WTC11 (cell line): ENCODE data around the gene IKBKG. TPM values are rescaled to one million over a fixed set of nuclear protein-coding genes. Genes with fewer than 3 reads are reported as not detected.

Experiments
- ATAC-seq: fragments of 200-7000 bp; cut with Tn5 transposase; 2 replicates; pipeline ENCODE4 v1.10.0; 2021; ENCODE audit warnings: mild to moderate bottlenecking, moderate library complexity
- CTCF ChIA-PET: fragments of 300-600 bp; sonication (Branson Sonifier 250); formaldehyde crosslinking; loops from one replicate; lab custom pipeline; 2021; ENCODE audit warnings: antibody characterized with exemption; lab: Charles Lee
- POLR2A ChIA-PET: fragments of 350-600 bp; sonication (Branson Sonifier 250); formaldehyde crosslinking; loops from one replicate; lab custom pipeline; 2021; ENCODE audit warnings: antibody characterized with exemption; lab: Charles Lee
- DNase-seq: peaks from one replicate; pipeline ENCODE4 v3.0.0; 2021; ENCODE audit warnings: low spot score
- H3K27ac Mint-ChIP-seq: 2 replicates; pipeline ENCODE4 v1.8.0; 2021; ENCODE audit warnings: mixed read lengths
- H3K27me3 Mint-ChIP-seq: 2 replicates; pipeline ENCODE4 v1.8.0; 2021; ENCODE audit warnings: low read depth, mild to moderate bottlenecking, moderate library complexity, mixed read lengths
- H3K36me3 Mint-ChIP-seq: 2 replicates; pipeline ENCODE4 v1.8.0; 2021; ENCODE audit warnings: mixed read lengths
- H3K4me1 Mint-ChIP-seq: 2 replicates; pipeline ENCODE4 v1.8.0; 2022; ENCODE audit warnings: mixed read lengths
- H3K4me3 Mint-ChIP-seq: 2 replicates; pipeline ENCODE4 v1.8.0; 2021; ENCODE audit warnings: mild to moderate bottlenecking, moderate library complexity, mixed read lengths
- H3K9me3 Mint-ChIP-seq: 2 replicates; pipeline ENCODE4 v1.8.0; 2021; ENCODE audit warnings: mixed read lengths
- CREM ChIP-seq: sonication (generic); formaldehyde crosslinking; IDR thresholded peaks from 2 replicates; pipeline ENCODE4 v1.8.1; 2022; ENCODE audit warnings: mild to moderate bottlenecking, missing genetic modification reagents, moderate library complexity
- FOXP1 ChIP-seq: sonication (generic); formaldehyde crosslinking; IDR thresholded peaks from 2 replicates; pipeline ENCODE4 v1.8.0; 2022; ENCODE audit warnings: missing genetic modification reagents, mild to moderate bottlenecking, moderate library complexity, borderline replicate concordance
- IRF2 ChIP-seq: sonication (generic); formaldehyde crosslinking; IDR thresholded peaks from 2 replicates; pipeline ENCODE4 v1.8.0; 2022; ENCODE audit warnings: low read depth, missing genetic modification reagents, borderline replicate concordance
- JAZF1 ChIP-seq: fragments of 250-450 bp; sonication (Bioruptor Pico); IDR thresholded peaks from 2 replicates; pipeline ENCODE4 v1.9.0; 2021; ENCODE audit warnings: moderate library complexity, mild to moderate bottlenecking, inconsistent platforms
- JUN ChIP-seq: sonication (generic); formaldehyde crosslinking; IDR thresholded peaks from 2 replicates; pipeline ENCODE4 v1.8.0; 2023; ENCODE audit warnings: mild to moderate bottlenecking, missing genetic modification reagents
- NFYB ChIP-seq: sonication (generic); formaldehyde crosslinking; conservative IDR thresholded peaks from 2 replicates; pipeline ENCODE4 v1.8.0; 2022; ENCODE audit warnings: low read depth, missing genetic modification reagents
- SMAD3 ChIP-seq: sonication (generic); formaldehyde crosslinking; IDR thresholded peaks from 2 replicates; pipeline ENCODE4 v1.8.0; 2022; ENCODE audit warnings: missing genetic modification reagents, mild to moderate bottlenecking, borderline replicate concordance
- SMAD4 ChIP-seq: sonication (generic); formaldehyde crosslinking; IDR thresholded peaks from 2 replicates; pipeline ENCODE4 v1.8.0; 2022; ENCODE audit warnings: mild to moderate bottlenecking, missing genetic modification reagents
- TEAD4 ChIP-seq: sonication (generic); formaldehyde crosslinking; IDR thresholded peaks from 2 replicates; pipeline ENCODE4 v1.8.0; 2022; ENCODE audit warnings: mild to moderate bottlenecking, missing genetic modification reagents
- TP53 ChIP-seq: sonication (generic); formaldehyde crosslinking; IDR thresholded peaks from 2 replicates; pipeline ENCODE4 v1.8.1; 2023; ENCODE audit warnings: mild to moderate bottlenecking, missing genetic modification reagents
- ZBTB21 ChIP-seq: sonication (generic); formaldehyde crosslinking; IDR thresholded peaks from 2 replicates; pipeline ENCODE4 v1.8.1; 2023; ENCODE audit warnings: mild to moderate bottlenecking, missing genetic modification reagents, borderline replicate concordance
- ZNF317 ChIP-seq: sonication (generic); formaldehyde crosslinking; IDR thresholded peaks from 2 replicates; pipeline ENCODE4 v1.8.1; 2023; ENCODE audit warnings: low read depth, mild to moderate bottlenecking, moderate library complexity, missing genetic modification reagents, borderline replicate concordance
- ZNF396 ChIP-seq: fragments of 250-450 bp; sonication (Bioruptor Pico); IDR thresholded peaks from 2 replicates; pipeline ENCODE4 v1.8.0; 2021; ENCODE audit warnings: mild to moderate bottlenecking, moderate library complexity, borderline replicate concordance
- ZNF671 ChIP-seq: fragments of 250-450 bp; sonication (Bioruptor Pico); IDR thresholded peaks from 2 replicates; pipeline ENCODE4 v1.8.0; 2021; ENCODE audit warnings: mild to moderate bottlenecking
- total RNA-seq: library from RNA; stranded (reverse); gene quantifications from 3 replicates; pipeline ENCODE4 v1.2.3, GENCODE V29; 2021
- TF ChIP-seq, protein P1 (sequence below): sonication (generic); formaldehyde crosslinking; IDR thresholded peaks from 2 replicates; pipeline ENCODE4 v1.8.0; 2022; ENCODE audit warnings: mild to moderate bottlenecking, missing genetic modification reagents
- TF ChIP-seq, protein P2 (sequence below): fragments of 200-600 bp; IDR thresholded peaks from 2 replicates; pipeline ENCODE4 v1.8.0; 2022; ENCODE audit warnings: antibody characterized with exemption
- TF ChIP-seq, protein P3 (sequence below): sonication (generic); formaldehyde crosslinking; IDR thresholded peaks from 2 replicates; pipeline ENCODE4 v1.8.1; 2022; ENCODE audit warnings: low read depth, missing genetic modification reagents, borderline replicate concordance
- TF ChIP-seq, protein P4 (sequence below): sonication (generic); formaldehyde crosslinking; IDR thresholded peaks from 2 replicates; pipeline ENCODE4 v1.8.0; 2022; ENCODE audit warnings: mild to moderate bottlenecking, missing genetic modification reagents
- TF ChIP-seq, protein P5 (sequence below): fragments of 250-450 bp; sonication (Bioruptor Pico); IDR thresholded peaks from 2 replicates; pipeline ENCODE4 v1.9.0; 2021; ENCODE audit warnings: mild to moderate bottlenecking
- TF ChIP-seq, protein P6 (sequence below): sonication (generic); formaldehyde crosslinking; IDR thresholded peaks from 2 replicates; pipeline ENCODE4 v1.8.1; 2022; ENCODE audit warnings: missing genetic modification reagents, borderline replicate concordance

The IKBKG gene
- total RNA-seq, 1 experiment from 2014 or later, result 29.1 TPM

DNA sequence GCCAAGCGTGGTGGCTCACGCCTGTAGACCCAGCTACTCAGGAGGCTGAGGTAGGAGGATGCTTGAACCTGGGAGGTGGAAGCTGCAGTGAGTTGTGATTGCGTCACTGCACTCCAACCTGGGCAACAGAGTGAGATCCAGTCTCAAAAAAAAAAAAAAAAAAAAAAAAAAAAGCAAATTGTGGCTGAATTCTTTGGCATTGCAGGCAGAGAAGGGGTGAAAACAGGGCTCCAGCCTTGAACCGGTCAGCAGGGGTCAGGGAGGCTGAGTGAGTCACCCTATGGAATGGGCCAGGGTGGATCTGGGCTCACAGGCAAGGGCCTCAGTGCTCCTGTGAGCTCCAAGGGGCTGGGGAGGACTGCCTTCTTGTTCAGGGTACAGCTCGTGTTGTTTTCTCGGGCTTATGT lies 18.2 kb upstream of the IKBKG start:
- Mint-ChIP-seq H3K4me3 (no peak overlapping the region), H3K36me3 (peaks cover 12% of the 10 kb centered on the region; the same call in 1 of the 2 replicates), H3K27me3 (peaks cover 22% of the 10 kb centered on the region), H3K4me1 (peaks cover 10% of the 10 kb centered on the region; the same call in 1 of the 2 replicates), H3K9me3 (no peaks in the 10 kb centered on the region), H3K27ac (no peak overlapping the region)
- ChIA-PET CTCF (no interaction called here), POLR2A (no interaction called here)
- TF ChIP-seq TP53 (CRISPR knock-in tag), result no peak
- TF ChIP-seq, protein P1, sequence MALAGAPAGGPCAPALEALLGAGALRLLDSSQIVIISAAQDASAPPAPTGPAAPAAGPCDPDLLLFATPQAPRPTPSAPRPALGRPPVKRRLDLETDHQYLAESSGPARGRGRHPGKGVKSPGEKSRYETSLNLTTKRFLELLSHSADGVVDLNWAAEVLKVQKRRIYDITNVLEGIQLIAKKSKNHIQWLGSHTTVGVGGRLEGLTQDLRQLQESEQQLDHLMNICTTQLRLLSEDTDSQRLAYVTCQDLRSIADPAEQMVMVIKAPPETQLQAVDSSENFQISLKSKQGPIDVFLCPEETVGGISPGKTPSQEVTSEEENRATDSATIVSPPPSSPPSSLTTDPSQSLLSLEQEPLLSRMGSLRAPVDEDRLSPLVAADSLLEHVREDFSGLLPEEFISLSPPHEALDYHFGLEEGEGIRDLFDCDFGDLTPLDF (CRISPR knock-in tag), result no peak
- TF ChIP-seq, protein P2, sequence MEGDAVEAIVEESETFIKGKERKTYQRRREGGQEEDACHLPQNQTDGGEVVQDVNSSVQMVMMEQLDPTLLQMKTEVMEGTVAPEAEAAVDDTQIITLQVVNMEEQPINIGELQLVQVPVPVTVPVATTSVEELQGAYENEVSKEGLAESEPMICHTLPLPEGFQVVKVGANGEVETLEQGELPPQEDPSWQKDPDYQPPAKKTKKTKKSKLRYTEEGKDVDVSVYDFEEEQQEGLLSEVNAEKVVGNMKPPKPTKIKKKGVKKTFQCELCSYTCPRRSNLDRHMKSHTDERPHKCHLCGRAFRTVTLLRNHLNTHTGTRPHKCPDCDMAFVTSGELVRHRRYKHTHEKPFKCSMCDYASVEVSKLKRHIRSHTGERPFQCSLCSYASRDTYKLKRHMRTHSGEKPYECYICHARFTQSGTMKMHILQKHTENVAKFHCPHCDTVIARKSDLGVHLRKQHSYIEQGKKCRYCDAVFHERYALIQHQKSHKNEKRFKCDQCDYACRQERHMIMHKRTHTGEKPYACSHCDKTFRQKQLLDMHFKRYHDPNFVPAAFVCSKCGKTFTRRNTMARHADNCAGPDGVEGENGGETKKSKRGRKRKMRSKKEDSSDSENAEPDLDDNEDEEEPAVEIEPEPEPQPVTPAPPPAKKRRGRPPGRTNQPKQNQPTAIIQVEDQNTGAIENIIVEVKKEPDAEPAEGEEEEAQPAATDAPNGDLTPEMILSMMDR, result no peak
- no peak for TF ChIP-seq TEAD4
- TF ChIP-seq SMAD3 (CRISPR knock-in tag), result no peak
- no peak for TF ChIP-seq JUN (CRISPR knock-in tag)
- no peak for TF ChIP-seq ZNF317 (CRISPR knock-in tag)
- no peak for TF ChIP-seq IRF2 (CRISPR knock-in tag)
- ATAC-seq (no peak), DNase-seq (no peak)

DNA sequence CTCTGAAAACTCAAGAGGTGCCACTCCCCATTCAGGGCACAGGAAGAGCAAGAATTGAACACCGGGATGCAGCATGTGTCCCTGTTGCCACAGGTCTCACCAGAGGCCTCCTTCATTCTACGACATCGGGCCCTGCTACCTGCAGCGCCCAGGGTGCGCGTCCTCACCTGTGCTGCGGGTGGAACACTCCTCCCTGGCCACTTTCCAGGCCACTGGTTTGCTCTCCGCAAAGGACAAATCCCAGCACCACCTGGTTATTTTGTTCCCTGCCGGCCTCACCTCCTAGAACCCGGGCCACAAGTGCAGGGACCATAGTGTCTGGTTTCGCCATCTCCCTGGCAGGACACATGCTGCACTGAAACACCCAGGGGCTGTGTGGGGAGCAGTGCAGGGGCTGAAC lies 17.1 kb upstream of the IKBKG start:
- no peak overlapping the region for H3K4me3 Mint-ChIP-seq
- H3K4me1 Mint-ChIP-seq, result peaks cover 10% of the 10 kb centered on the region; the same call in 1 of the 2 replicates
- no peaks in the 10 kb centered on the region for H3K9me3 Mint-ChIP-seq
- ChIA-PET CTCF (no interaction called here), POLR2A (no interaction called here)
- ATAC-seq, result no peak
- no peak for TF ChIP-seq JAZF1
- TF ChIP-seq ZNF671 (CRISPR knock-in tag), result no peak
- TF ChIP-seq TP53 (CRISPR knock-in tag), result no peak
- TF ChIP-seq, protein P3, sequence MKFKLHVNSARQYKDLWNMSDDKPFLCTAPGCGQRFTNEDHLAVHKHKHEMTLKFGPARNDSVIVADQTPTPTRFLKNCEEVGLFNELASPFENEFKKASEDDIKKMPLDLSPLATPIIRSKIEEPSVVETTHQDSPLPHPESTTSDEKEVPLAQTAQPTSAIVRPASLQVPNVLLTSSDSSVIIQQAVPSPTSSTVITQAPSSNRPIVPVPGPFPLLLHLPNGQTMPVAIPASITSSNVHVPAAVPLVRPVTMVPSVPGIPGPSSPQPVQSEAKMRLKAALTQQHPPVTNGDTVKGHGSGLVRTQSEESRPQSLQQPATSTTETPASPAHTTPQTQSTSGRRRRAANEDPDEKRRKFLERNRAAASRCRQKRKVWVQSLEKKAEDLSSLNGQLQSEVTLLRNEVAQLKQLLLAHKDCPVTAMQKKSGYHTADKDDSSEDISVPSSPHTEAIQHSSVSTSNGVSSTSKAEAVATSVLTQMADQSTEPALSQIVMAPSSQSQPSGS (CRISPR knock-in tag), result no peak
- no peak for TF ChIP-seq CREM (CRISPR knock-in tag)
- DNase-seq, result no peak
- H3K27ac Mint-ChIP-seq, result no peak overlapping the region
- peaks cover 12% of the 10 kb centered on the region; the same call in 1 of the 2 replicates for H3K36me3 Mint-ChIP-seq
- peaks cover 11% of the 10 kb centered on the region for H3K27me3 Mint-ChIP-seq

DNA sequence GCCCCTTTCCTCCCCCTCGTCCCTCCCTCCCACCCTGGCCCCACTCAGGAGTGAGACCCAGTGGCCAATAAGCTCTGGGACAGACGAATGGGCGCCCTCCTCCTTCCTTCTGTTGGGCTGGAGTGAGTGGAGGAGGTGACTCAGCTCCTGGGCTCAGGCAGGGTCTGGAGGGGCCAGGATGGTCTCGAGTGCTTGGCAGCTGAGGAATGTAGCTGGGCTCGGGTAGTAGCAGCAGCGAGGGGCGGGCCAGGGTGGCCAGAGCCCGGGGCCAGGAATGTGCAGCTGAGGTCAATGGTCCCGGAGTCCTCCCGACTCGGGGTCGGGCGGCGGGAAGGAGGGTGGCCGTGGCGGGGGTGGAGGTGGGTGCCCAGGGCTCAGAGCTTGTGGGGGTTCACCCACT lies 15.8 kb upstream of the IKBKG start:
- no peak for ATAC-seq
- H3K4me3 Mint-ChIP-seq, result no peak overlapping the region
- peaks cover 12% of the 10 kb centered on the region; the same call in 1 of the 2 replicates for H3K36me3 Mint-ChIP-seq
- no peaks in the 10 kb centered on the region for H3K9me3 Mint-ChIP-seq
- CTCF ChIA-PET, result interaction anchor here (0.6 to 0.9 kb wide), 2 partner anchors 12 to 148 kb away, joined by 3 to 4 read pairs; no protein-coding TSS in a partner anchor
- H3K4me1 Mint-ChIP-seq, result peaks cover 7% of the 10 kb centered on the region; the same call in 1 of the 2 replicates
- DNase-seq, result no peak
- H3K27me3 Mint-ChIP-seq, result no peaks in the 10 kb centered on the region; the same call in 1 of the 2 replicates
- POLR2A ChIA-PET, result no interaction called here
- H3K27ac Mint-ChIP-seq, result no peak overlapping the region
- TF ChIP-seq ZNF396, result no peak
- TF ChIP-seq, protein P4, sequence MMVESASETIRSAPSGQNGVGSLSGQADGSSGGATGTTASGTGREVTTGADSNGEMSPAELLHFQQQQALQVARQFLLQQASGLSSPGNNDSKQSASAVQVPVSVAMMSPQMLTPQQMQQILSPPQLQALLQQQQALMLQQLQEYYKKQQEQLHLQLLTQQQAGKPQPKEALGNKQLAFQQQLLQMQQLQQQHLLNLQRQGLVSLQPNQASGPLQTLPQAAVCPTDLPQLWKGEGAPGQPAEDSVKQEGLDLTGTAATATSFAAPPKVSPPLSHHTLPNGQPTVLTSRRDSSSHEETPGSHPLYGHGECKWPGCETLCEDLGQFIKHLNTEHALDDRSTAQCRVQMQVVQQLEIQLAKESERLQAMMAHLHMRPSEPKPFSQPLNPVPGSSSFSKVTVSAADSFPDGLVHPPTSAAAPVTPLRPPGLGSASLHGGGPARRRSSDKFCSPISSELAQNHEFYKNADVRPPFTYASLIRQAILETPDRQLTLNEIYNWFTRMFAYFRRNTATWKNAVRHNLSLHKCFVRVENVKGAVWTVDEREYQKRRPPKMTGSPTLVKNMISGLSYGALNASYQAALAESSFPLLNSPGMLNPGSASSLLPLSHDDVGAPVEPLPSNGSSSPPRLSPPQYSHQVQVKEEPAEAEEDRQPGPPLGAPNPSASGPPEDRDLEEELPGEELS, result no peak
- TF ChIP-seq SMAD3 (CRISPR knock-in tag), result no peak
- no peak for TF ChIP-seq ZBTB21
- no peak for TF ChIP-seq SMAD4 (CRISPR knock-in tag)
- TF ChIP-seq NFYB, result no peak
- TF ChIP-seq, protein P5, sequence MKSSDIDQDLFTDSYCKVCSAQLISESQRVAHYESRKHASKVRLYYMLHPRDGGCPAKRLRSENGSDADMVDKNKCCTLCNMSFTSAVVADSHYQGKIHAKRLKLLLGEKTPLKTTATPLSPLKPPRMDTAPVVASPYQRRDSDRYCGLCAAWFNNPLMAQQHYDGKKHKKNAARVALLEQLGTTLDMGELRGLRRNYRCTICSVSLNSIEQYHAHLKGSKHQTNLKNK, result no peak
- TF ChIP-seq FOXP1 (CRISPR knock-in tag), result no peak
- TF ChIP-seq, protein P6, sequence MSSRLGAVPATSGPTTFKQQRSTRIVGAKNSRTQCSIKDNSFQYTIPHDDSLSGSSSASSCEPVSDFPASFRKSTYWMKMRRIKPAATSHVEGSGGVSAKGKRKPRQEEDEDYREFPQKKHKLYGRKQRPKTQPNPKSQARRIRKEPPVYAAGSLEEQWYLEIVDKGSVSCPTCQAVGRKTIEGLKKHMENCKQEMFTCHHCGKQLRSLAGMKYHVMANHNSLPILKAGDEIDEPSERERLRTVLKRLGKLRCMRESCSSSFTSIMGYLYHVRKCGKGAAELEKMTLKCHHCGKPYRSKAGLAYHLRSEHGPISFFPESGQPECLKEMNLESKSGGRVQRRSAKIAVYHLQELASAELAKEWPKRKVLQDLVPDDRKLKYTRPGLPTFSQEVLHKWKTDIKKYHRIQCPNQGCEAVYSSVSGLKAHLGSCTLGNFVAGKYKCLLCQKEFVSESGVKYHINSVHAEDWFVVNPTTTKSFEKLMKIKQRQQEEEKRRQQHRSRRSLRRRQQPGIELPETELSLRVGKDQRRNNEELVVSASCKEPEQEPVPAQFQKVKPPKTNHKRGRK, result no peak
